ENCODE data around the gene RBM8A. TPM values are rescaled to one million over a fixed set of nuclear protein-coding genes. Genes with fewer than 3 reads are reported as not detected.

The RBM8A gene
- total RNA-seq, 2 experiments from 2014 or later, result 135 to 200 TPM

DNA sequence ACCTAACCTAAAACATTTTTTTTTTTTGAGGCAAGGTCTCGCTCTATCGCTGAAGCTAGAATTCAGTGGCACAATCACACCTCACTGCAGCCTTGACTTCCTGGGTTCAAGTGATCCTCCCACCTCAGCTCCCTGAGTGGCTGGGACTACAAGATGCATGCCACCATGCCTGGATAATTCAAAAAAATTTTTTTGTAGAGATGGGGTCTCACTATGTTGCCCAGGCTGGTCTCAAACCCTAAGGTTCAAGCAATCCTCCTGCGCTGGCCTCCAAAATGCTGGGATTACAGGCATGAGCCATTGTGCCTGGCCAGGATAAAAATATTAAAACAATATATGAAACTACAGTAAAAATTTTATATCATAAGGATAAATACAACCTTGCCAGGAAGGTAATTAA, 25.6 kb upstream of the RBM8A start:
- H3K9me3 ChIP-seq (ENCODE audit: low read length), result no peaks in the 10 kb centered on the region
- no peak for DNase-seq (ENCODE audit: low spot score)
- TF ChIP-seq, protein P1, sequence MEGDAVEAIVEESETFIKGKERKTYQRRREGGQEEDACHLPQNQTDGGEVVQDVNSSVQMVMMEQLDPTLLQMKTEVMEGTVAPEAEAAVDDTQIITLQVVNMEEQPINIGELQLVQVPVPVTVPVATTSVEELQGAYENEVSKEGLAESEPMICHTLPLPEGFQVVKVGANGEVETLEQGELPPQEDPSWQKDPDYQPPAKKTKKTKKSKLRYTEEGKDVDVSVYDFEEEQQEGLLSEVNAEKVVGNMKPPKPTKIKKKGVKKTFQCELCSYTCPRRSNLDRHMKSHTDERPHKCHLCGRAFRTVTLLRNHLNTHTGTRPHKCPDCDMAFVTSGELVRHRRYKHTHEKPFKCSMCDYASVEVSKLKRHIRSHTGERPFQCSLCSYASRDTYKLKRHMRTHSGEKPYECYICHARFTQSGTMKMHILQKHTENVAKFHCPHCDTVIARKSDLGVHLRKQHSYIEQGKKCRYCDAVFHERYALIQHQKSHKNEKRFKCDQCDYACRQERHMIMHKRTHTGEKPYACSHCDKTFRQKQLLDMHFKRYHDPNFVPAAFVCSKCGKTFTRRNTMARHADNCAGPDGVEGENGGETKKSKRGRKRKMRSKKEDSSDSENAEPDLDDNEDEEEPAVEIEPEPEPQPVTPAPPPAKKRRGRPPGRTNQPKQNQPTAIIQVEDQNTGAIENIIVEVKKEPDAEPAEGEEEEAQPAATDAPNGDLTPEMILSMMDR (conservative IDR thresholded peaks at IDR 0.05; ENCODE audit: low read length), result no peak
- TF ChIP-seq EZH2phosphoT487 (IDR thresholded peaks at IDR 0.05; ENCODE audit: borderline replicate concordance, low read depth, low read length), result no peak
- H3K4me2 ChIP-seq (ENCODE audit: low read length), result no peak overlapping the region
- H3K9me2 ChIP-seq (ENCODE audit: insufficient read depth, low read length), result no peaks in the 10 kb centered on the region
- no peak overlapping the region for H3K27ac ChIP-seq (ENCODE audit: low read depth, low read length, poor library complexity, severe bottlenecking)
- H4K20me1 ChIP-seq (ENCODE audit: insufficient read depth, low read length), result peaks cover 3% of the 10 kb centered on the region; the same call in 1 of the 2 replicates
- peaks cover 18% of the 10 kb centered on the region for H3K4me1 ChIP-seq (ENCODE audit: insufficient read depth, low read length, poor library complexity, severe bottlenecking)
- intact Hi-C loops (cut with micrococcal nuclease; ENCODE audit: unreplicated experiment), result no loop called here
- ChIA-PET CTCF (ENCODE audit: unreplicated experiment) (no interaction called here), POLR2A (interaction anchor here (1.1 to 1.9 kb wide), 2 partner anchors 10 to 12 kb away, joined by 3 to 8 read pairs; partner anchors contain the start of genes ANKRD34A and POLR3GL)
- no TSS peak for BruUV-seq (replicated peaks)
- no peak overlapping the region for H3K4me3 ChIP-seq (ENCODE audit: low read depth, low read length, poor library complexity, severe bottlenecking)
- peaks cover 13% of the 10 kb centered on the region; the same call in 1 of the 2 replicates for H3K36me3 ChIP-seq (ENCODE audit: insufficient read depth, low read length)
- H2AFZ ChIP-seq (ENCODE audit: low read length), result no peak overlapping the region
- peaks cover 23% of the 10 kb centered on the region; the same call in 1 of the 2 replicates for H3K79me2 ChIP-seq (ENCODE audit: insufficient read depth, low read depth, low read length)

DNA sequence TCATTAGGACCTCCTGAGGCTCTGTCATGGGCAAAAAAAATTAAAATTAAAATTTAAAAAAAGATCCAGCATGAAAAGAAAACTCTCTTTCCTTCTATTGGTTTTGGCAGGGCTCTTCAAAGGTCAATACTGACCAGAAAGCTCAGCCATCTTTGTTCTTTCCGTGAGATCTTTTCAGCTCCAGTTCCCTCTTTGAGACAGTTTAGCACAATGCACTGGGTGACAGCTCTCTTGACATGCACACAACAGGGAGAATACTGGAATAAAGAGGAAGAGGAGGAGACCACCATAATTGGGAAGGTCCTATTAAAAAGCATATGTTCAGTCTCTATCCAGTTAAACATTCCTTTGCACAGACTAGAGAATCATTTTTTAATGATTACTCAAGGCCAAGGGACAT, 24.2 kb upstream of the RBM8A start:
- H3K4me3 ChIP-seq (ENCODE audit: low read depth, low read length, poor library complexity, severe bottlenecking), result no peak overlapping the region
- no TSS peak for BruUV-seq (replicated peaks)
- H3K4me1 ChIP-seq (ENCODE audit: insufficient read depth, low read length, poor library complexity, severe bottlenecking), result peaks cover 13% of the 10 kb centered on the region
- ChIA-PET CTCF (ENCODE audit: unreplicated experiment) (no interaction called here), POLR2A (interaction anchor here (0.6 to 1.9 kb wide), 2 partner anchors 9 to 55 kb away, joined by 4 to 8 read pairs; no protein-coding TSS in a partner anchor)
- H3K4me2 ChIP-seq (ENCODE audit: low read length), result no peak overlapping the region
- H3K9me3 ChIP-seq (ENCODE audit: low read length), result no peaks in the 10 kb centered on the region
- intact Hi-C loops (cut with micrococcal nuclease; ENCODE audit: unreplicated experiment), result no loop called here
- H3K27ac ChIP-seq (ENCODE audit: low read depth, low read length, poor library complexity, severe bottlenecking), result no peak overlapping the region
- no peak for DNase-seq (ENCODE audit: low spot score)
- peaks cover 15% of the 10 kb centered on the region; the same call in 1 of the 2 replicates for H3K79me2 ChIP-seq (ENCODE audit: insufficient read depth, low read depth, low read length)
- peaks cover 22% of the 10 kb centered on the region for H3K36me3 ChIP-seq (ENCODE audit: insufficient read depth, low read length)
- H3K9me2 ChIP-seq (ENCODE audit: insufficient read depth, low read length), result no peaks in the 10 kb centered on the region
- TF ChIP-seq, protein P1 (conservative IDR thresholded peaks at IDR 0.05; ENCODE audit: low read length), result no peak
- no peak for TF ChIP-seq EZH2phosphoT487 (IDR thresholded peaks at IDR 0.05; ENCODE audit: borderline replicate concordance, low read depth, low read length)
- peaks cover 3% of the 10 kb centered on the region; the same call in 1 of the 2 replicates for H4K20me1 ChIP-seq (ENCODE audit: insufficient read depth, low read length)
- no peak overlapping the region for H2AFZ ChIP-seq (ENCODE audit: low read length)

DNA sequence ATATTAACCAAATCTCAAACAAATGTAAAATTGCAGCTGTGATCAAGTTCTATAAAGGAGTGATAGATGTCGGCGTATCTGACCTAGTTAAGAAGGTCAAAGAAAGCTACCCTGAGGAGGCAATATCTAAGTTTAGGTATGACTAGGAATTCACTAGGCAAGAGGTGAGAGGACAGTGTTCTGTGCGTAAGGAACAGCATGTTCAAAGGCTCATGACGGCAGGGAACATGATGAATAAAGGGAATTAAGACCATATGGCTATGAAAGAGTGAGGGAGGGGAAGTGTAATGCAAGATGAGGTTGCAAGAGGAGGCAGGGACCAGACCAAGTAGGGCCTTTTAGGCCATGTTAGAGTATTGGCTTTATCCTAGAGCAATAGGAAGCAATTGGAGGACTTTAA, 21.9 kb upstream of the RBM8A start:
- BruUV-seq (replicated peaks), result no TSS peak

More for the DNA sequence above, 21.9 kb upstream of the RBM8A start:
- Histone ChIP-seq H3K9me3 (ENCODE audit: low read length) (no peaks in the 10 kb centered on the region), H3K36me3 (ENCODE audit: insufficient read depth, low read length) (peaks cover 23% of the 10 kb centered on the region), H2AFZ (ENCODE audit: low read length) (no peak overlapping the region), H3K4me2 (ENCODE audit: low read length) (no peak overlapping the region), H3K79me2 (ENCODE audit: insufficient read depth, low read depth, low read length) (no peaks in the 10 kb centered on the region; the same call in 1 of the 2 replicates), H3K9me2 (ENCODE audit: insufficient read depth, low read length) (no peaks in the 10 kb centered on the region), H3K4me1 (ENCODE audit: insufficient read depth, low read length, poor library complexity, severe bottlenecking) (no peaks in the 10 kb centered on the region), H3K27ac (ENCODE audit: low read depth, low read length, poor library complexity, severe bottlenecking) (no peak overlapping the region), H3K4me3 (ENCODE audit: low read depth, low read length, poor library complexity, severe bottlenecking) (no peak overlapping the region), H4K20me1 (ENCODE audit: insufficient read depth, low read length) (no peaks in the 10 kb centered on the region)
- TF ChIP-seq, protein P1 (conservative IDR thresholded peaks at IDR 0.05; ENCODE audit: low read length), result no peak
- no peak for TF ChIP-seq EZH2phosphoT487 (IDR thresholded peaks at IDR 0.05; ENCODE audit: borderline replicate concordance, low read depth, low read length)
- DNase-seq (ENCODE audit: low spot score), result no peak
- intact Hi-C loops (cut with micrococcal nuclease; ENCODE audit: unreplicated experiment), result no loop called here
- POLR2A ChIA-PET, result interaction anchor here (1.1 kb wide), 1 partner anchor 15 kb away, joined by 6 read pairs; the partner anchor contains the start of genes ANKRD34A and POLR3GL
- CTCF ChIA-PET (ENCODE audit: unreplicated experiment), result no interaction called here
